Parathyroid adenoma (tissue), 2 donors: ENCODE results near the gene SCYGR1.

Source experiments
- H2AFZ ChIP-seq: fragments of 300-600 bp; sonication (generic); one replicate; pipeline ENCODE4 v1.7.0; 2017; ENCODE audit warnings: antibody characterized with exemption, mild to moderate bottlenecking
- H3K27ac ChIP-seq: fragments of 300-600 bp; sonication (generic); one replicate; pipeline ENCODE4 v1.7.0; 2017
- H3K27me3 ChIP-seq: fragments of 300-600 bp; sonication (generic); one replicate; pipeline ENCODE4 v1.7.0; 2017; ENCODE audit warnings: low read length; ENCODE audit not compliant: control insufficient read depth, insufficient read depth
- H3K36me3 ChIP-seq: fragments of 300-600 bp; sonication (generic); one replicate; pipeline ENCODE4 v1.7.0; 2017; ENCODE audit warnings: low read length; ENCODE audit not compliant: control insufficient read depth, insufficient read depth
- H3K4me1 ChIP-seq: fragments of 300-600 bp; sonication (generic); one replicate; pipeline ENCODE4 v1.7.0; 2017; ENCODE audit warnings: control low read depth
- H3K4me2 ChIP-seq: fragments of 300-600 bp; sonication (generic); one replicate; pipeline ENCODE4 v1.7.0; 2017; ENCODE audit warnings: low read length
- H3K4me3 ChIP-seq: fragments of 300-600 bp; sonication (generic); one replicate; pipeline ENCODE4 v1.7.0; 2017; ENCODE audit warnings: low read depth, low read length
- H3K79me2 ChIP-seq: fragments of 300-600 bp; sonication (generic); one replicate; pipeline ENCODE4 v1.7.0; 2017; ENCODE audit warnings: control low read depth
- H3K9ac ChIP-seq: fragments of 300-600 bp; sonication (generic); one replicate; pipeline ENCODE4 v1.7.0; 2017; ENCODE audit warnings: mild to moderate bottlenecking
- H3K9me3 ChIP-seq: fragments of 300-600 bp; sonication (generic); one replicate; pipeline ENCODE4 v1.7.0; 2017; ENCODE audit warnings: low read length; ENCODE audit not compliant: control insufficient read depth
- CTCF ChIP-seq: fragments of 300-600 bp; sonication (generic); IDR thresholded peaks from one replicate; pipeline ENCODE4 v1.7.0; 2017; ENCODE audit warnings: antibody characterized with exemption, mild to moderate bottlenecking
- donor health status: primary hyperparathyroidism.

The SCYGR1 gene

GRCh38 chr2:227397562-227397961 lies 9.8 kb upstream of the SCYGR1 start:
- Histone ChIP-seq H3K4me3 (no peak overlapping the region), H3K27ac (no peak overlapping the region), H3K9ac (no peak overlapping the region), H3K79me2 (no peaks in the 10 kb centered on the region), H3K4me2 (no peak overlapping the region), H3K4me1 (no peaks in the 10 kb centered on the region), H3K9me3 (no peaks in the 10 kb centered on the region), H3K36me3 (no peaks in the 10 kb centered on the region), H3K27me3 (no peaks in the 10 kb centered on the region), H2AFZ (no peak overlapping the region)
- TF ChIP-seq CTCF = no peak

GRCh38 chr2:227395556-227395955 lies 7.8 kb upstream of the SCYGR1 start:
- Histone ChIP-seq H3K79me2 (no peaks in the 10 kb centered on the region), H2AFZ (no peak overlapping the region), H3K27me3 (no peaks in the 10 kb centered on the region), H3K9ac (no peak overlapping the region), H3K27ac (no peak overlapping the region), H3K9me3 (no peaks in the 10 kb centered on the region), H3K36me3 (no peaks in the 10 kb centered on the region), H3K4me3 (no peak overlapping the region), H3K4me2 (no peak overlapping the region), H3K4me1 (no peaks in the 10 kb centered on the region)
- no peak for TF ChIP-seq CTCF

GRCh38 chr2:227394401-227394800 lies 6.7 kb upstream of the SCYGR1 start:
- no peak overlapping the region for H3K4me3 ChIP-seq
- H3K4me2 ChIP-seq = no peak overlapping the region
- H3K36me3 ChIP-seq = no peaks in the 10 kb centered on the region
- H3K4me1 ChIP-seq = no peaks in the 10 kb centered on the region
- TF ChIP-seq CTCF = no peak
- H2AFZ ChIP-seq = no peak overlapping the region
- H3K27me3 ChIP-seq = no peaks in the 10 kb centered on the region
- H3K27ac ChIP-seq = no peak overlapping the region
- no peak overlapping the region for H3K9ac ChIP-seq
- no peaks in the 10 kb centered on the region for H3K79me2 ChIP-seq
- H3K9me3 ChIP-seq = no peaks in the 10 kb centered on the region

GRCh38 chr2:227390468-227391256 lies 2.9 kb upstream of the SCYGR1 start:
- no peak overlapping the region for H3K9ac ChIP-seq
- H3K27me3 ChIP-seq = no peaks in the 10 kb centered on the region
- H3K27ac ChIP-seq = no peak overlapping the region
- no peaks in the 10 kb centered on the region for H3K4me1 ChIP-seq
- no peak for TF ChIP-seq CTCF
- H2AFZ ChIP-seq = no peak overlapping the region
- H3K4me3 ChIP-seq = no peak overlapping the region
- no peaks in the 10 kb centered on the region for H3K36me3 ChIP-seq
- no peaks in the 10 kb centered on the region for H3K79me2 ChIP-seq
- no peaks in the 10 kb centered on the region for H3K9me3 ChIP-seq
- no peak overlapping the region for H3K4me2 ChIP-seq

- no peaks in the 10 kb centered on the region for H3K79me2 ChIP-seq
- H2AFZ ChIP-seq = no peak overlapping the region
- H3K27me3 ChIP-seq = no peaks in the 10 kb centered on the region
- H3K36me3 ChIP-seq = no peaks in the 10 kb centered on the region
- H3K9ac ChIP-seq = no peak overlapping the region
- no peak overlapping the region for H3K4me3 ChIP-seq
- H3K9me3 ChIP-seq = no peaks in the 10 kb centered on the region
- no peak overlapping the region for H3K4me2 ChIP-seq
- no peak overlapping the region for H3K27ac ChIP-seq
- TF ChIP-seq CTCF = no peak
- H3K4me1 ChIP-seq = no peaks in the 10 kb centered on the region
Measured at GRCh38 chr2:227389661-227390060, 1.9 kb upstream of the SCYGR1 start.
